HG02884 (cell line): ENCODE results near the gene NFYC.

Experiments
- ATAC-seq: cut with Tn5 transposase; IDR thresholded peaks from one replicate; pipeline ENCODE4 v1.9.1; 2021; ENCODE audit warnings: mild to moderate bottlenecking, moderate library complexity; ENCODE audit not compliant: unreplicated experiment

Gene NFYC

DNA sequence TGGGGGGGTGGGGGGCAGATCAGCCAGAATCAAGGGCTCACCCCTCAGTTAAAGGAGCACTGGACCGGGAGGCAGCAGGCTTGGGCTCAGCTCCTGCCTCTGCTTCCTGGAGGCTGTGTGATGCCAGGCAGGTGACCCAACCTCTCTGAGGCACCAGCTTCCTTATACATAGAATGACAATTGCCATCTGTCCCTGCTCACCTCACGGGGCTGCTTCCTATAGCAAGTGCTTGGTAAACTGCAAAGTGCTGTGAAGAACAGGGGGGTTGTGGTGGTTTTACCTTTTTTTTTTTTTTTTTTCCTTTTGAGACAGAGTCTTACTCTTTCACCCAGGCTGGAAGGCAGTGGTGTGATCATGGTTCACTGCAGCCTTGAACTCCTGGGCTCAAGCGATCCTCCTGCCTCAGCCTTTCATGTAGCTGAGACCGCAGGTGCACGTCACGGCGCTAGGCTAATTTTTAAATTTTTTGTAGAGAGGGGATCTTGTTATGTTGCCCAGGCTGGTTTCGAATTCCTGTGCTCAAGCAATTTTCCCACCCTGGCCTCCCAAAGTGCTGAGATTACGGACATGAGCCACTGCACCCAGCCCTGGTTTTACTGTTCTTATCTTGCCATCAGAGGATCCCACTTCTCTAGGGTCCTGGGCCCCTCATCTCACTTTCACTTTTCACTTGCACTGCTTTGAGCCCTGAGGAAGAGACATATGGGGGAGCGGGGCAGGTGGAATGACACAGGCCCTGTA is 103.6 kb downstream of the NFYC start:
- no peak for ATAC-seq

GRCh38 chr1:40795811-40796586 is 104.5 kb downstream of the NFYC start:
- no peak for ATAC-seq

DNA sequence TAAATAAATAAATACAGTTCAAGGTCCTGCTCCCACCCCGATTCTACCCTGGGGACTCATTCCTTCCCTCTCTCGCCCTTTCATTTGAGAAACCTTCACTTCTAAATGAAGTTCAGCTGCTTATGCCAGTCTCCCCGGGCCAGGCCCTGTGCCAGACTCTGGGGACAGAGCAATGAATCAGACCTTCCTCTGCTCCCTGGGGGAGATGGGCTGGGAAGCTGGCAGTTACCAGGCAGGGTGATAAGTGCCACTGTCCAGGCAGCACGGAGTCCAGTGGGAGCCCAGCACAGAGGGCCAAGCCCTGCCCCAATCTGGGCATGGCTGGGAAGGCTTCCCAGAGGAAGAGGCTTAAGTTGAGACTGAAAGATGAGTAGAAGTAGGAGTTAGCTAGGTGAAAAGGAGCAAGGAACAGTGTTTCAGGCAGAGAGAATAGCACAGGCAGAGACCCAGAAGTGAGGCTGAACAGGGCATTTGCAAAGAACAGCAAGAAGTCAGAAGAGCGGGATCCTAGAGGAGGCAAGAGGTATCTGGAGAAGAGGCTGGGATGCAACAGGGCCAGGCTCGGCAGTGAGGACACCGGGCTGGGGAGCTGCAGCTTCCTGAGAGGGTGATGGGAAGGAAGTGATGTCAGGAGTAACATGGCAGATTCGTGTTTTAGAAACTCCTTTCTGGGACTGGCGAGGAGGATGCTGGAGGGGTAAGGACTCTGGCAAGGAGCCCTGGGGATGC is 105.6 kb downstream of the NFYC start:
- no peak for ATAC-seq

- no peak for ATAC-seq
Observed at GRCh38 chr1:40797668-40798010, 106.1 kb downstream of the NFYC start.

GRCh38 chr1:40798366-40799281 is 107.1 kb downstream of the NFYC start:
- ATAC-seq = no peak

GRCh38 chr1:40799351-40799867 is 107.9 kb downstream of the NFYC start:
- no peak for ATAC-seq

- ATAC-seq = no peak
Observed at GRCh38 chr1:40801742-40802077, 110.2 kb downstream of the NFYC start.

GRCh38 chr1:40802078-40802741 is 110.7 kb downstream of the NFYC start:
- ATAC-seq = no peak

DNA sequence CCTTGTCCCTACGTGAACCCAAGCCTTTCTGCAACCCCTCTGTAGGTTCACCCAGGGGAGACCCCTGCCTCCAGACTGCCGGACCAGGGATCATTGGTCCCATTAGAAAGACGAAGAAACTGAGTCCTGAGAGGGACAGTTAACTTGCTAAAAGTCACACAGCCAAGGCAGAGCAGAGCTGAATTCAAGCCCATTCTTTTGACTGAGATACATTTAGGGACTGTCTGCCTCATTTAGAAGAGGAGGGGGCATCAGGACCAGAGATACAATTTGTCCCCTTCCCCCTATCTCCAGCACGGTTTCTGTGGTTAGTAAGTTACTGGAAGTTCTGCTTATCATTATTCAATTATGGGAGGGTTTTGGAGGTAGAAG is 111.2 kb downstream of the NFYC start:
- no peak for ATAC-seq

GRCh38 chr1:40803447-40803846 is 111.9 kb downstream of the NFYC start:
- no peak for ATAC-seq

DNA sequence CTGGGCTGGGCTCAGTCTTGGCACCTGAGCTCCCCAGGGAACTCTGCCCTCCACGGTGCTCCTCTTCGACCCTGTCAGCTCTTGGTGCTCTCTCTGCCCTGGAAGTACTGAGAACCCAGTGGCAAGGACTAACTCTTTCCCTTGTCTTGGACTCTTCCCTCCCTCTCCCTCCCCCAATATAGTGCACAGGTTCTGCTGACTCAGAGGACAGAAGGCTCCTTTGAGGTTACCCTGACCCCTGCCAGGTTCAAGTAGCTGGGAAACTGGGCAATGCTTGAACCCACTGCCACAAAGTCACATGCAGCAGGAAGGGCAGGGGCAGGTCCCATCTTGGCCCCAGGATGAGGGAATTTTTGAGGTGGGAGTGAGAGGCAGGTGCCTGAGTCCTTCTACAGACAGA is 112.4 kb downstream of the NFYC start:
- ATAC-seq = no peak

DNA sequence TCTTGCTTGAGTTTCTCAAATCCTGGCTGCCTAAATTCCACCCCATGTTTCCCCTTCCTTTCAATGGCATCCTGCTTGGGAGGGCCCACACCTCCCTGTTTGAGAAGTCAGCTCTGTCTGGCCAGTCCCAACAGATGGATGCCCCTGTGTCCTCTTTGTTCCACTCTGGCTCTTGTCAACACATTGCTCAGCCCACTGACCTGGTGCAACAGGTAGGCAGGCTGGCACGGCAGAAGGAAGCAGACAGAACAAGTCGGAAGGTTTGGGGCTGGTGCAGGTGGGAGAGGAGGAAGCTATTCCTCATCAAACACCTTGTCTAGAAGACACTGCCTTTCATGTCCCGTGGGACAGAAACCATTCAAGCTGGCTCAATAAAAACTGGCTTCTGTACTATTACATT is 114.7 kb downstream of the NFYC start:
- ATAC-seq = no peak

GRCh38 chr1:40806731-40807695 is 115.5 kb downstream of the NFYC start:
- no peak for ATAC-seq

DNA sequence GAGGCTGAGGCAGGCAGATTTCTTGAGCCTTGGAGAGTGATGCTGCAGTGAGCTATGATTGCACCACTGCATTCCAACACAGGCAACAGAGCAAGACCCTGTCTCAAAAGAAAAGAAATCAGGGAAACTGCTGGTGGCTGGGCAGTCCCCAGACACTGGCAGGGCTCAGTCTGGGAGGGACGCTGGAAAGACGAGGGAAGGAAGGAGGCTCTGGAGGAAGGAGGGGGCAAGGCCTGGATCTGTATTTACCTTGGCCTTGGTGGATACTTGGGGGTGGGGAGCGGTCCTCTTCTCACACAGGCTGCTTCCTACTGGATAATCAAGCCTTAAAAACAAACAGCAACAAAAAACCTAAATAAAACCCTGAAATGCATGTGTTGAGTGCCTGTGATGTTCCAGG is 116.5 kb downstream of the NFYC start:
- no peak for ATAC-seq

DNA sequence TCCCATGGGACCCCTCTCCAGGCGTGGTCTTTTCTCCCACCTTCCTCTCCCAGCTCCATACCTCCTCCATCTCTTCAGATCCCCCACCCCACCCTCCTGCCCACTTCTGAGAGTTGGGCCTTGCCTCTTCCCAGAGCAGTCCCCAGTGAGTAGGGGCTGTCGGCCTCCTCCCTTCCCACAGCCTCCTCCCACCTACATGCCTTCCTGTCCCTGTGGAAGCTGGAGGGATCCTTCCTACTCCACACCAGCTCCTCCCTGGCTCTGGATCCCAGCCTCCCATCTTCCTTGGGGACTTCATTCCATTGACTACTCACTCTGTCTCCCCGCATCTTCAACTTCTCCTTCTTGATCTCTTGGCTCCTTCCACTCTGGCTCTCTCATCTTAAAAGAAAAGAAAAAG is 116.9 kb downstream of the NFYC start:
- no peak for ATAC-seq

GRCh38 chr1:40808909-40809308 is 117.4 kb downstream of the NFYC start:
- ATAC-seq = no peak

DNA sequence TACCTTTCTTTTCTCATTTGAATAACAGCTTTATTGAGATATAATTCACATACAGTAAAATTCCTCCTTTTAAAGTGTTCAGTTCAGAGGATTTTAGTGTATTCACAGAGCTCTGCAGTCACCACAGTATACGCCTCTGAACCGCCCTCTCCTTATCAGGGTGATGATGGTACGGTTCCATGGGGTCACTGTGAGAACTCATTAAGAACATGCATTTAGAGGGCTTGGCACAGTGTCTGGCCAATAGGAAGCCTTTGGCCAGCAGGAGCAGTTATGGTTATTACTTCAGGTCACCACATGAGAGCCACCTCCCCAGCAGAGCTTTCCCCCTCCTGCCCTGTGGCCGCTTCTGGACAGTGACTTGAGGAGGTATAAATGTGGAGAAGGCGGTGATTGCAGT is 119.4 kb downstream of the NFYC start:
- no peak for ATAC-seq

DNA sequence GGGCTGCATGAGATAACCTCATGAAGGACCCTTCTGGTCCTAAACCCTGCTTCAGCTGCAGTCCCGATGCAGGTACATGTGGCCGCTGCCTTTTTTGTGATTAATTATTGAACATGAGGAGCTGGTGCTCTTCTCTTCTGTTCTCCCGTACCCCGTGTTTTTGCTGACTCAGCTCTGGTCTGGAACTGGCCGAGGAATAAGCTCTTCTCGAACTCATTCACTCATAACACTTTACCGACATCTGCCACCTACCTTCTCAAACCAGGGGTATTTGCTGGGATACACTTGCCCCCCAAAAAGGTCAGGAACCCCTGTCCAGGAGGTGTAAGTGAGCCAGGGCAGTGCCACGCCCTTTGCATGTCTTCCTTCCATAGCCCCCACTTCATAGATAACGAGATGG is 123.9 kb downstream of the NFYC start:
- ATAC-seq = no peak

- no peak for ATAC-seq
Observed at GRCh38 chr1:40817791-40818263, 126.3 kb downstream of the NFYC start.
